Neuronal stem cell (in vitro differentiated cells): Measurements from ENCODE around the gene PCSK1N.
"Not testable (repeated sequence)": the region's sequence is repeated elsewhere in the genome, so short reads cannot be mapped to it uniquely, and the experiment has no call there.

ENCODE experiments used
- DNase-seq: peaks from one replicate; pipeline ENCODE4 v3.0.0-alpha.2; 2013; ENCODE audit warnings: low spot score
- H2AFZ ChIP-seq: one replicate; pipeline ENCODE4 v1.6.1; 2013; ENCODE audit warnings: mild to moderate bottlenecking, low read length, inconsistent platforms
- H2AK5ac ChIP-seq: 2 replicates; pipeline ENCODE4 v1.6.1; 2013; ENCODE audit warnings: low read depth, mild to moderate bottlenecking, inconsistent platforms, low read length, moderate library complexity, mixed read lengths
- H2BK120ac ChIP-seq: 2 replicates; pipeline ENCODE4 v1.6.1; 2013; ENCODE audit warnings: low read depth, mild to moderate bottlenecking, inconsistent platforms, low read length, moderate library complexity, mixed read lengths
- H2BK12ac ChIP-seq: one replicate; pipeline ENCODE4 v1.6.1; 2013; ENCODE audit warnings: low read length, inconsistent platforms
- H2BK15ac ChIP-seq: 2 replicates; pipeline ENCODE4 v1.6.1; 2013; ENCODE audit warnings: mild to moderate bottlenecking, low read length, inconsistent platforms, mixed read lengths
- H2BK5ac ChIP-seq: one replicate; pipeline ENCODE4 v1.6.1; 2013; ENCODE audit warnings: inconsistent platforms, mild to moderate bottlenecking, low read length, moderate library complexity
- H3K14ac ChIP-seq: one replicate; pipeline ENCODE4 v1.6.1; 2013; ENCODE audit warnings: low read length, inconsistent platforms
- H3K18ac ChIP-seq: 2 replicates; pipeline ENCODE4 v1.6.1; 2013; ENCODE audit warnings: low read length, inconsistent platforms
- H3K23ac ChIP-seq: 2 replicates; pipeline ENCODE4 v1.6.1; 2013; ENCODE audit warnings: low read depth, mild to moderate bottlenecking, mixed read lengths, low read length, inconsistent platforms; ENCODE audit not compliant: poor library complexity
- H3K27ac ChIP-seq: replicated peaks from 3 replicates; pipeline ENCODE4 v1.5.1; 2013; ENCODE audit warnings: low read length, inconsistent platforms
- H3K27me3 ChIP-seq, 3 experiments: 2 replicates each; pipeline ENCODE4 v1.6.1; 2013; ENCODE audit warnings: low read length in 3 of 3, mild to moderate bottlenecking in 2 of 3, inconsistent platforms in 1 of 3, low read depth in 1 of 3, mixed read lengths in 1 of 3, moderate library complexity in 1 of 3; ENCODE audit not compliant: control insufficient read depth in 3 of 3, insufficient read depth in 3 of 3
- H3K36me3 ChIP-seq, 2 donors: replicated peaks in 1 of 2; 2 replicates each; pipeline ENCODE4 v1.6.1; 2013; ENCODE audit warnings: low read length in 2 of 2; ENCODE audit not compliant: control insufficient read depth in 2 of 2, insufficient read depth in 2 of 2
- H3K4ac ChIP-seq: 2 replicates; pipeline ENCODE4 v1.6.1; 2013; ENCODE audit warnings: inconsistent platforms, mild to moderate bottlenecking, low read length, moderate library complexity
- H3K4me1 ChIP-seq, 2 donors: 1 replicate in 1 of 2; 2 replicates in 1 of 2; pipeline ENCODE4 v1.6.1; 2013; ENCODE audit warnings: low read length in 2 of 2, low read depth in 1 of 2; ENCODE audit not compliant: control insufficient read depth in 2 of 2, insufficient read depth in 1 of 2
- H3K4me2 ChIP-seq: one replicate; pipeline ENCODE4 v1.6.1; 2013; ENCODE audit warnings: mild to moderate bottlenecking, low read length, inconsistent platforms; ENCODE audit not compliant: insufficient read depth, poor library complexity, severe bottlenecking
- H3K4me3 ChIP-seq, 2 donors: 2 replicates each; pipeline ENCODE4 v1.5.1; 2013; ENCODE audit warnings: low read length in 2 of 2, mild to moderate bottlenecking in 2 of 2, inconsistent platforms in 1 of 2, moderate library complexity in 1 of 2
- H3K79me1 ChIP-seq: one replicate; pipeline ENCODE4 v1.6.1; 2013; ENCODE audit warnings: low read depth, mild to moderate bottlenecking, inconsistent platforms, low read length, moderate library complexity
- H3K9ac ChIP-seq: one replicate; pipeline ENCODE4 v1.6.1; 2013; ENCODE audit warnings: mild to moderate bottlenecking, low read depth, low read length, inconsistent platforms; ENCODE audit not compliant: poor library complexity
- H3K9me3 ChIP-seq, 2 donors: replicated peaks in 1 of 2; 2 replicates each; pipeline versions ENCODE3 to v1.6.1; 2013; ENCODE audit warnings: low read length in 2 of 2, mild to moderate bottlenecking in 2 of 2, inconsistent platforms in 1 of 2, low read depth in 1 of 2, mixed read lengths in 1 of 2, moderate library complexity in 1 of 2; ENCODE audit not compliant: control insufficient read depth in 2 of 2, insufficient read depth in 1 of 2
- H4K8ac ChIP-seq: one replicate; pipeline ENCODE4 v1.6.1; 2013; ENCODE audit warnings: low read depth, mild to moderate bottlenecking, inconsistent platforms, low read length, moderate library complexity
- H4K91ac ChIP-seq: one replicate; pipeline ENCODE4 v1.6.1; 2013; ENCODE audit warnings: low read length, low read depth, mild to moderate bottlenecking, inconsistent platforms; ENCODE audit not compliant: poor library complexity
- WGBS, 2 donors: extraction: QIAGEN DNeasy Blood & Tissue Kit; methylation state at CpG; one replicate each; pipeline ENCODE4 v1.1.7; 2013; ENCODE audit warnings: missing lambda C conversion rate in 2 of 2, mixed read lengths in 1 of 2; ENCODE audit not compliant: insufficient read length in 2 of 2, insufficient replicate concordance in 1 of 2; ENCODE audit errors: extremely low coverage in 2 of 2; 5-methylcytosine and 5-hydroxymethylcytosine counted together

The PCSK1N gene

GRCh38 chrX:48823053-48823452 is 12.4 kb downstream of the PCSK1N start:
- Histone ChIP-seq H2BK120ac (no peak overlapping the region), H3K9me3 (peaks cover 0 to 2% of the 10 kb centered on the region in 2 donors), H3K4me1 (no peaks in the 10 kb centered on the region), H2BK15ac (no peak overlapping the region), H2BK5ac (no peak overlapping the region), H3K4me2 (no peak overlapping the region), H3K4ac (no peak overlapping the region), H3K18ac (no peak overlapping the region), H4K91ac (no peak overlapping the region), H3K27ac (no peak overlapping the region), H2BK12ac (no peak overlapping the region), H3K9ac (no peak overlapping the region), H3K79me1 (no peaks in the 10 kb centered on the region), H3K14ac (no peak overlapping the region), H3K27me3 (peaks cover 0 to 5% (median 3%) of the 10 kb centered on the region in 3 experiments), H2AFZ (no peak overlapping the region), H3K36me3 (peaks cover 23 to 66% of the 10 kb centered on the region in 2 donors), H3K23ac (no peak overlapping the region), H3K4me3 (no peak overlapping the region), H4K8ac (no peak overlapping the region), H2AK5ac (no peak overlapping the region)
- no CpG with 5 or more reads among the region's 6 CpGs for WGBS, 2 donors
- no peak for DNase-seq

- not testable (repeated sequence) for H3K27ac ChIP-seq, H3K4me3 ChIP-seq, H3K9me3 ChIP-seq, H3K79me1 ChIP-seq, H3K23ac ChIP-seq, H2BK12ac ChIP-seq, H3K27me3 ChIP-seq, H3K4me2 ChIP-seq, H3K4me1 ChIP-seq, DNase-seq, H3K9ac ChIP-seq, H4K8ac ChIP-seq, H2AFZ ChIP-seq, H2AK5ac ChIP-seq, H3K14ac ChIP-seq, H2BK5ac ChIP-seq, H4K91ac ChIP-seq, H2BK120ac ChIP-seq, H3K18ac ChIP-seq, H3K4ac ChIP-seq, H2BK15ac ChIP-seq
- no CpG with 5 or more reads among the region's 9 CpGs for WGBS, 2 donors
- peaks cover 25 to 77% of the 10 kb centered on the region in 2 donors for H3K36me3 ChIP-seq
Observed at GRCh38 chrX:48819394-48819793, 16.0 kb downstream of the PCSK1N start.

- no peak for DNase-seq
- Histone ChIP-seq H3K9me3 (no peaks in the 10 kb centered on the region), H2BK120ac (no peak overlapping the region), H4K91ac (no peak overlapping the region), H3K79me1 (no peaks in the 10 kb centered on the region), H3K9ac (no peak overlapping the region), H3K27me3 (peaks cover 0 to 3% (median 0%) of the 10 kb centered on the region in 3 experiments), H2BK12ac (no peak overlapping the region), H3K4me3 (no peak overlapping the region), H4K8ac (no peak overlapping the region), H2AFZ (no peak overlapping the region), H3K36me3 (peaks cover 23 to 77% of the 10 kb centered on the region in 2 donors), H3K4me2 (no peak overlapping the region), H2AK5ac (no peak overlapping the region), H2BK5ac (no peak overlapping the region), H3K4me1 (no peaks in the 10 kb centered on the region), H3K14ac (no peak overlapping the region), H3K4ac (no peak overlapping the region), H3K18ac (no peak overlapping the region), H3K27ac (no peak overlapping the region), H2BK15ac (no peak overlapping the region), H3K23ac (no peak overlapping the region)
- WGBS, 2 donors = no CpG with 5 or more reads among the region's 4 CpGs
Observed at GRCh38 chrX:48818866-48819265, 16.5 kb downstream of the PCSK1N start.

DNA sequence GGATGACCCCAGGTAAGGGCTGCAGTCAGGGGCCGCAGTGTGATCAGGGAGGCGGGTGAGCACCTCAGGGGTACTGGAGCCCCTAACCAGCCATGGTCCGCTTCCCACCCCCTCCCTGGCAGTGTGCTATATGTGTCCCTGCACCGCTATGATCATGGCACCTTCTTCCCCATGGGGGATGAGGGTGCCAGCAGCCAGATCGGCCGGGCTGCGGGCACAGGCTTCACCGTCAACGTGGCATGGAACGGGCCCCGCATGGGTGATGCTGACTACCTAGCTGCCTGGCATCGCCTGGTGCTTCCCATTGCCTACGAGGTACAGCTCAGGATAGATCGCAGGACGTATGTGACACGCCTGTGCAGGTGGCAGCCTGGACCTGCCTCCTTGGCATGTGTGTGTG is 17.3 kb downstream of the PCSK1N start:
- no peaks in the 10 kb centered on the region for H3K9me3 ChIP-seq
- H2BK120ac ChIP-seq = no peak overlapping the region
- H3K9ac ChIP-seq = no peak overlapping the region
- no peaks in the 10 kb centered on the region for H3K79me1 ChIP-seq
- WGBS, 2 donors = no CpG with 5 or more reads among the region's 16 CpGs
- H3K14ac ChIP-seq = no peak overlapping the region
- H4K8ac ChIP-seq = no peak overlapping the region
- no peak overlapping the region for H2BK15ac ChIP-seq
- H2AK5ac ChIP-seq = no peak overlapping the region
- H2AFZ ChIP-seq = no peak overlapping the region
- H3K4me1 ChIP-seq = no peaks in the 10 kb centered on the region
- no peak overlapping the region for H4K91ac ChIP-seq
- H3K23ac ChIP-seq = no peak overlapping the region
- H3K27ac ChIP-seq = no peak overlapping the region
- H3K4me3 ChIP-seq = no peak overlapping the region
- no peak overlapping the region for H3K4me2 ChIP-seq
- no peak overlapping the region for H3K4ac ChIP-seq
- H3K27me3 ChIP-seq = peaks cover 0 to 3% (median 0%) of the 10 kb centered on the region in 3 experiments
- no peak overlapping the region for H2BK5ac ChIP-seq
- no peak overlapping the region for H3K18ac ChIP-seq
- DNase-seq = no peak
- peaks cover 19 to 71% of the 10 kb centered on the region in 2 donors for H3K36me3 ChIP-seq
- H2BK12ac ChIP-seq = no peak overlapping the region
